ENCODE measurements around the gene LGI2. TPM values are rescaled to one million over a fixed set of nuclear protein-coding genes. Genes with fewer than 3 reads are reported as not detected.

LGI2 gene
- polyA plus RNA-seq, 1 donor: 4.4 TPM

GRCh38 chr4:24966076-24966475 is 64.7 kb downstream of the LGI2 start:
- DNase-seq (ENCODE audit: low read depth): no peak

- DNase-seq (ENCODE audit: low read depth): no peak
Observed at GRCh38 chr4:24965627-24966026, 65.1 kb downstream of the LGI2 start.

GRCh38 chr4:24963277-24963676 is 67.5 kb downstream of the LGI2 start:
- DNase-seq (ENCODE audit: low read depth): no peak

- no peak for DNase-seq (ENCODE audit: low read depth)
Observed at GRCh38 chr4:24957886-24958285, 72.9 kb downstream of the LGI2 start.

GRCh38 chr4:24956763-24957162 is 74.0 kb downstream of the LGI2 start:
- DNase-seq (ENCODE audit: low read depth): no peak

- DNase-seq (ENCODE audit: low read depth): no peak
Observed at GRCh38 chr4:24956091-24956490, 74.7 kb downstream of the LGI2 start.

GRCh38 chr4:24952667-24953066 is 78.1 kb downstream of the LGI2 start:
- no peak for DNase-seq (ENCODE audit: low read depth)

GRCh38 chr4:24949970-24950369 is 80.8 kb downstream of the LGI2 start:
- DNase-seq (ENCODE audit: low read depth): no peak

Other genes with a start within 250 kb of the LGI2 start
- 27.4 TPM for gene SOD3, start 235.4 kb downstream of the LGI2 start, polyA plus RNA-seq (ENCODE audit: insufficient read length)
- 9.7 TPM for gene CCDC149, start 117.9 kb downstream of the LGI2 start, polyA plus RNA-seq (ENCODE audit: insufficient read length)
- gene SEPSECS, start 129.5 kb upstream of the LGI2 start, polyA plus RNA-seq (ENCODE audit: insufficient read length): 10.2 TPM
- gene PI4K2B, start 203.1 kb upstream of the LGI2 start, polyA plus RNA-seq (ENCODE audit: insufficient read length): 8.4 TPM

All from forelimb muscle (tissue), 1 donor.